ENCODE results near the gene AGBL4. TPM values are rescaled to one million over a fixed set of nuclear protein-coding genes. Genes with fewer than 3 reads are reported as not detected.
"Not testable (repeated sequence)": the region's sequence is repeated elsewhere in the genome, so short reads cannot be mapped to it uniquely, and the experiment has no call there.

AGBL4 gene
- total and polyA plus RNA-seq, 8 donors, result 0.32 to 1.3 (median 0.87) TPM

DNA sequence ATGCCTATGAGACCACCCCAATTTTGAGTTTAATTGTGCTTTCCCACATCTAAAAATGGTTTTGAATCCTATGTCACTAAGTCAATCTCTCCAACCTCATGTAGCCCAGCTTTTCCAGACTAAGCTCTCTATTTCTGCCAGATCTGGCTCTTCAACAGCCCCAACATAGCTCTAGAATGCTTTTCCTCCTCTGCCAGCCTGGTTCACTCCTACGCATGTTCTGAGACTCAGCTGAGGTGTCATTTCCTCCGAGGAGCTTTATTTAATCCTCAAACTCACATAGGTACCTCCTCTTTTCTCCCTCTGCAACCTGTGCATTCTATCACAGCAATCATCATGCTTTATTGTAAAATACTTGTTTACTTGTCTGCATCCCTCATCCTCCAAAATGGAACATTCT, 729.2 kb downstream of the AGBL4 start:
- no peak overlapping the region for H3K4me3 ChIP-seq
- intact Hi-C loops (cut with DNase I), result no loop called here
- TF ChIP-seq, protein P1, sequence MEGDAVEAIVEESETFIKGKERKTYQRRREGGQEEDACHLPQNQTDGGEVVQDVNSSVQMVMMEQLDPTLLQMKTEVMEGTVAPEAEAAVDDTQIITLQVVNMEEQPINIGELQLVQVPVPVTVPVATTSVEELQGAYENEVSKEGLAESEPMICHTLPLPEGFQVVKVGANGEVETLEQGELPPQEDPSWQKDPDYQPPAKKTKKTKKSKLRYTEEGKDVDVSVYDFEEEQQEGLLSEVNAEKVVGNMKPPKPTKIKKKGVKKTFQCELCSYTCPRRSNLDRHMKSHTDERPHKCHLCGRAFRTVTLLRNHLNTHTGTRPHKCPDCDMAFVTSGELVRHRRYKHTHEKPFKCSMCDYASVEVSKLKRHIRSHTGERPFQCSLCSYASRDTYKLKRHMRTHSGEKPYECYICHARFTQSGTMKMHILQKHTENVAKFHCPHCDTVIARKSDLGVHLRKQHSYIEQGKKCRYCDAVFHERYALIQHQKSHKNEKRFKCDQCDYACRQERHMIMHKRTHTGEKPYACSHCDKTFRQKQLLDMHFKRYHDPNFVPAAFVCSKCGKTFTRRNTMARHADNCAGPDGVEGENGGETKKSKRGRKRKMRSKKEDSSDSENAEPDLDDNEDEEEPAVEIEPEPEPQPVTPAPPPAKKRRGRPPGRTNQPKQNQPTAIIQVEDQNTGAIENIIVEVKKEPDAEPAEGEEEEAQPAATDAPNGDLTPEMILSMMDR (IDR thresholded peaks at IDR 0.05), result no peak
- H3K27me3 ChIP-seq, result no peaks in the 10 kb centered on the region
- no peaks in the 10 kb centered on the region for H3K36me3 ChIP-seq
- ATAC-seq, result no peak
- no peak for DNase-seq
- peaks cover 0 to 29% of the 10 kb centered on the region in 2 donors for H3K9me3 ChIP-seq
- no peak overlapping the region for H3K27ac ChIP-seq
- no peaks in the 10 kb centered on the region for H3K4me1 ChIP-seq

GRCh38 chr1:49293016-49293415, 730.7 kb downstream of the AGBL4 start:
- ATAC-seq (no peak), DNase-seq (peak in 1 of 4 donors; percentile 28)
- Histone ChIP-seq H3K4me1 (no peaks in the 10 kb centered on the region), H3K9me3 (peaks cover 0 to 29% of the 10 kb centered on the region in 2 donors), H3K27me3 (no peaks in the 10 kb centered on the region), H3K36me3 (no peaks in the 10 kb centered on the region), H3K4me3 (no peak overlapping the region), H3K27ac (no peak overlapping the region)
- TF ChIP-seq, protein P1 (IDR thresholded peaks at IDR 0.05), result no peak
- intact Hi-C loops (cut with DNase I), result no loop called here

DNA sequence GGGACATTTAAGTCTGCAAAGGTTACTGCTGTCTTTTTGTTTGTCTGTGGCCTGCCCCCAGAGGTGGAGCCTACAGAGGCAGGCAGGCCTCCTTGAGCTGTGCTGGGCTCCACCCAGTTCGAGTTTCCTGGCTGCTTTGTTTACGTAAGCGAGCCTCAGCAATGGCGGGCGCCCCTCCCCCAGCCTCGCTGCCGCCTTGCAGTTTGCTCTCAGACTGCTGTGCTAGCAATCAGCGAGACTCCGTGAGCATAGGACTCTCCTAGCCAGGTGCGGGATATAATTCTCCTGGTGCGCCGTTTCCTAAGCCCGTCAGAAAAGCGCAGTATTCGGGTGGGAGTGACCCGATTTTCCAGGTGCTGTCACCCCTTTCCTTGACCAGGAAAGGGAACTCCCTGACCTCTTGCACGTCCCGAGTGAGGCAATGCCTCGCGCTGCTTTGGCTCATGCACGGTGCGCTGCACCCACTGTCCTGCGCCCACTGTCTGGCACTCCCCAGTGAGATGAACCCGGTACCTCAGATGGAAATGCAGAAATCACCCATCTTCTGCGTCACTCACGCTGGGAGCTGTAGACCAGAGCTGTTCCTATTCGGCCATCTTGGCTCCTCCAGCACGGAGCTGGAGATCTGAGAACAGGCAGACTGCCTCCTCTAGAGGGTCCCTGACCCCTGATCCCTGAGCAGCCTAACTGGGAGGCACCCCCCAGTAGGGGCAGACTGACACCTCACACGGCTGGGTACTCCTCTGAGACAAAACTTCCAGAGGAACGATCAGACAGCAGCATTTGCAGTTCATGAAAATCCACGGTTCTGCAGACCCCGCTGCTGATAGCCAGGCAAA, 766.3 kb downstream of the AGBL4 start:
- H3K27ac ChIP-seq; ATAC-seq; intact Hi-C loops (cut with DNase I); H3K4me1 ChIP-seq; H3K36me3 ChIP-seq; H3K27me3 ChIP-seq; H3K4me3 ChIP-seq: not testable (repeated sequence)
- DNase-seq, result peak in 1 of 4 donors; percentile 39
- peaks cover 0 to 41% of the 10 kb centered on the region in 2 donors for H3K9me3 ChIP-seq

DNA sequence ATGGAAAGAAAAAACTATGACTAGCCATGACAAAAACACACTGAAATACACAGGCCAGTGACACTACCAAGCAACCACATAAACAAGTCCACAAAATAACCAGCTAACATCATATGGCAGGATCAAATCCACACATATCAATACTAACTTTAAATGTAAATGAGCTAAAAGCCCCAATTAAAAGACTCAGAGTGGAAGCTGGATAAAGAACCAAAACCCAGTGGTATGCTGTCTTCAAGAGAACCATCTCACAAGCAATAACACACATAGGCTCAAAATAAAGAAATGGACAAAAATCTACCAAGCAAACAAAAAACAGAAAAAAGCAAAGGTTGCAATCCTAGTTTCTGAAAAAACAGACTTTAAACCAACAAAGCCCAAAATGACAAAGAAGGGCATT, 770.8 kb downstream of the AGBL4 start:
- no peak for ATAC-seq
- intact Hi-C loops (cut with DNase I), result no loop called here

GRCh38 chr1:49251019-49251784, 772.6 kb downstream of the AGBL4 start:
- DNase-seq (peak in 1 of 4 donors; percentile 20), ATAC-seq (no peak)
- intact Hi-C loops (cut with DNase I), result no loop called here
- H3K36me3 ChIP-seq, result no peaks in the 10 kb centered on the region
- no peak overlapping the region for H3K4me3 ChIP-seq
- TF ChIP-seq, protein P1 (IDR thresholded peaks at IDR 0.05), result no peak
- H3K4me1 ChIP-seq, result no peaks in the 10 kb centered on the region
- H3K9me3 ChIP-seq, result peaks cover 0 to 49% of the 10 kb centered on the region in 2 donors
- H3K27me3 ChIP-seq, result no peaks in the 10 kb centered on the region
- H3K27ac ChIP-seq, result no peak overlapping the region

More for the DNA sequence above, 770.8 kb downstream of the AGBL4 start:
- H3K36me3 ChIP-seq, result no peaks in the 10 kb centered on the region
- H3K27me3 ChIP-seq, result no peaks in the 10 kb centered on the region
- H3K9me3 ChIP-seq, result peaks cover 0 to 57% of the 10 kb centered on the region in 2 donors
- H3K4me3 ChIP-seq, result no peak overlapping the region
- no peak overlapping the region for H3K27ac ChIP-seq
- TF ChIP-seq, protein P1 (IDR thresholded peaks at IDR 0.05), result no peak
- no peaks in the 10 kb centered on the region for H3K4me1 ChIP-seq
- no peak for DNase-seq
